ENCODE measurements around the gene GNG13.
"Not testable (repeated sequence)": the region's sequence is repeated elsewhere in the genome, so short reads cannot be mapped to it uniquely, and the experiment has no call there.

Gene GNG13

DNA sequence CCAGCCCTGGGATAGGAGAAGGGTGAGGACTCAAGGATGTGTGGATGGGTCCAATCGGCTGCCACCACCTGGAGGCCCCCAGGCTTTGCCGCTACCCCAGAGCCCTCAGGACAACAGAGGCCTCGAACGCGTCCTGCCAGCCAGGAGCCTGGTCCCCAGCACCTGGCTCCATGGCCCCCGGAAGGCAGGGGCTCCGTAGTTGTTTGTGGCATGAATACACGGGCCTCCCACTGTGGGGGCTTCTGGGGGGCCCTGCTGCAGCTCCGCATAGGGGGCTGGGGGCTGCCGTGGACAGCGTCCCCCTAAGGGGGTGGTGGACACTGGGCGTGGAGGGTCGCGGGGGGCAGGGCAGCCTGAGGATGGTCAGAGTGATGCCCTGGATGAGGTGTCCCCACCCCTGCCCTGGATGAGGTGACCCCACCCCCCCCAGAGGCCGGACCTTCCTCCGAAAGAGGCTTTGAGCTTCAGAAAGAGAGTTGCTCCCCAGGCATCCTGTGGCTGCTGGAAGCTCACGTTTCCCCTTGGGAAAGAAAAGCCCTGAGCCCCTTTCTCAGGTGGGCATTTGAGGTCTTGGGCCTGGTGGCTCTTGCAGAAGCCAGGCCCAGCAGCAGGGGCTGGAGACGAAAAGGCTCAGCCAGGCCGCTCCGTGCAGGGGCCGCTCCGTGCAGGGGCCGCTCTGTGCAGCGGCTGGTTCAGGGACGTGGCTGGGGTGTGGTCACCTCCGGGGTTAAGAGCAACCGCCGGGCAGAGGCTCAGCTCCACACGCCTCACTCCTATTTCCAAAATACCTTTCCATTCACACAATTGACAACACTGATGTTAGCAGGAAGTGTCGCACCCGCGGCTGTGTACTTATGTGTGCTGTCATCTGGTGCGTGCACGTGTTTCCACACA is 40.3 kb upstream of the GNG13 start:
- no peaks in the 10 kb centered on the region for H3K36me3 ChIP-seq (ENCODE audit: insufficient read depth, low read depth, low read length)
- H3K4me1 ChIP-seq (ENCODE audit: insufficient read depth, low read length): no peaks in the 10 kb centered on the region
- H3K27me3 ChIP-seq (ENCODE audit: insufficient read depth, low read length): no peaks in the 10 kb centered on the region
- H3K4me3 ChIP-seq (ENCODE audit: low read length): no peak overlapping the region
- no peak overlapping the region for H3K27ac ChIP-seq (ENCODE audit: low read length)
- no peak overlapping the region for H3K9ac ChIP-seq (ENCODE audit: low read depth, low read length)
- peaks cover 12% of the 10 kb centered on the region for H3K9me3 ChIP-seq (ENCODE audit: insufficient read depth, low read depth, low read length)

- Histone ChIP-seq H3K9ac (ENCODE audit: low read depth, low read length) (no peak overlapping the region), H3K9me3 (ENCODE audit: insufficient read depth, low read depth, low read length) (peaks cover 16% of the 10 kb centered on the region), H3K4me1 (ENCODE audit: insufficient read depth, low read length) (no peaks in the 10 kb centered on the region), H3K27ac (ENCODE audit: low read length) (no peak overlapping the region), H3K4me3 (ENCODE audit: low read length) (no peak overlapping the region), H3K27me3 (ENCODE audit: insufficient read depth, low read length) (no peaks in the 10 kb centered on the region), H3K36me3 (ENCODE audit: insufficient read depth, low read depth, low read length) (no peaks in the 10 kb centered on the region)
Observed at GRCh38 chr16:839643-840408, 39.3 kb upstream of the GNG13 start.

DNA sequence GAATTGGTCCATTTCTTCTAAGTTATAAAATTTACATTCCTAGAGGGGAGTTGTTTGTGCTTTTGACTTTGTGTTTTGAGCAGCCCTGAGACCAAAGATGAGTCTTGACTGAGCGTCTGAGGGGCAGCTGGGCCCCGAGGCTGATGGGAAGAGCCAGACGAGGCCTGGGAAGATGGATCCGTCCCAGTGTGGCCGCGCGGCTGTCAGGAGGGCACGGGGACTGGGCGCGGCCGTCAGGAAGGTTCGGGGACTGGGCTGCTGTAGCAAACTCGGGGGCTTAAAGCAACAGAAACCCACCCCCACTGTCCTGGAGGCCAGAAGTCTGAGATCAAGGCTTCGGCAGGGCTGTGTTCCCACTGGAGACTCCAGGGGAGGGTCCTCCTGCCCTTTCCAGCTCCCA is 38.2 kb upstream of the GNG13 start:
- Histone ChIP-seq H3K4me1 (ENCODE audit: insufficient read depth, low read length) (no peaks in the 10 kb centered on the region), H3K36me3 (ENCODE audit: insufficient read depth, low read depth, low read length) (no peaks in the 10 kb centered on the region), H3K9ac (ENCODE audit: low read depth, low read length) (no peak overlapping the region), H3K9me3 (ENCODE audit: insufficient read depth, low read depth, low read length) (peaks cover 16% of the 10 kb centered on the region), H3K27ac (ENCODE audit: low read length) (no peak overlapping the region), H3K4me3 (ENCODE audit: low read length) (no peak overlapping the region), H3K27me3 (ENCODE audit: insufficient read depth, low read length) (no peaks in the 10 kb centered on the region)

- H3K4me3 ChIP-seq (ENCODE audit: low read length); H3K9ac ChIP-seq (ENCODE audit: low read depth, low read length); H3K36me3 ChIP-seq (ENCODE audit: insufficient read depth, low read depth, low read length); H3K4me1 ChIP-seq (ENCODE audit: insufficient read depth, low read length); H3K27ac ChIP-seq (ENCODE audit: low read length); H3K27me3 ChIP-seq (ENCODE audit: insufficient read depth, low read length): not testable (repeated sequence)
- peaks cover 16% of the 10 kb centered on the region for H3K9me3 ChIP-seq (ENCODE audit: insufficient read depth, low read depth, low read length)
Observed at GRCh38 chr16:836822-837221, 36.3 kb upstream of the GNG13 start.

DNA sequence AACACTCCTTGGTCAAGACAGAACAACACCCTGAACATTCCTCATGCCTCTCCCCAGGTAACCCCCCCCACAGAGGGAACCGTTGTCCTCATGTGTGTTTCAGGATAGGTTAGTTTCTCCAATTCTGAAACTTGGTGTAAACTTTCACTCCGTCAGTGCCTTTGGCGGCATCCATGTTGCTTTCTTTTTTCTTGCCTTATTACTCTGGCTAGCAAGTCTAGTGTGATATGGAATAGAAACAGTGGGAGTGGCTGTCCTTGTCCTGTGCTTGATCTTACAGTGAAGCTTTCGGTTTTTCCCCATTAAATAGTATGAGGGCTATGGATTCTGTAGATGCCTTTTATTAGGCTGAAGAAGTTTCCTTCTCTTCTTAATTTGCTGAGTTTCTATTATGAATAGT is 35.7 kb upstream of the GNG13 start:
- Histone ChIP-seq H3K4me3 (ENCODE audit: low read length) (no peak overlapping the region), H3K9me3 (ENCODE audit: insufficient read depth, low read depth, low read length) (peaks cover 16% of the 10 kb centered on the region), H3K27me3 (ENCODE audit: insufficient read depth, low read length) (no peaks in the 10 kb centered on the region), H3K36me3 (ENCODE audit: insufficient read depth, low read depth, low read length) (no peaks in the 10 kb centered on the region), H3K27ac (ENCODE audit: low read length) (no peak overlapping the region), H3K4me1 (ENCODE audit: insufficient read depth, low read length) (no peaks in the 10 kb centered on the region), H3K9ac (ENCODE audit: low read depth, low read length) (no peak overlapping the region)

DNA sequence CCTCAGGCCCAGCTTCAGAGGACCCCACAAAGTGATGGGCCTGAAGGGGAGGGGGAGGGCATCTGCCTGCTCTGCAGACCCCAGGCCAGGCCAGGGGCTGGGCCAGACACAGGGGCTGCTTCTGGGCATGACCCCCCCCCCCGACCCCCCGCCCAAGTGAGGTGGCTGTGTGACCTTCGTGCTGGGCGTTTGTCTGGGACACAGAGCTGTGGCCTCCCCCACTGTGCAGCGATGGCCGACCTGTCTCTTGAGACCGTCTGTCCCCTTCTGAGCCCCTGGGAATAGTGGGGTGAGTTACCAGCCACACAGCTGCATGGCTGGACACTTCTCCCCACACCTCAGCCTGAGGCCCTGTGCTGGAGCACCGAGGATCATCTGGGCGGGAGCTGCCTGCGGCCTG is 34.8 kb upstream of the GNG13 start:
- no peak overlapping the region for H3K27ac ChIP-seq (ENCODE audit: low read length)
- no peak overlapping the region for H3K9ac ChIP-seq (ENCODE audit: low read depth, low read length)
- no peaks in the 10 kb centered on the region for H3K27me3 ChIP-seq (ENCODE audit: insufficient read depth, low read length)
- no peak overlapping the region for H3K4me3 ChIP-seq (ENCODE audit: low read length)
- H3K36me3 ChIP-seq (ENCODE audit: insufficient read depth, low read depth, low read length): no peaks in the 10 kb centered on the region
- H3K9me3 ChIP-seq (ENCODE audit: insufficient read depth, low read depth, low read length): peaks cover 16% of the 10 kb centered on the region
- H3K4me1 ChIP-seq (ENCODE audit: insufficient read depth, low read length): no peaks in the 10 kb centered on the region

DNA sequence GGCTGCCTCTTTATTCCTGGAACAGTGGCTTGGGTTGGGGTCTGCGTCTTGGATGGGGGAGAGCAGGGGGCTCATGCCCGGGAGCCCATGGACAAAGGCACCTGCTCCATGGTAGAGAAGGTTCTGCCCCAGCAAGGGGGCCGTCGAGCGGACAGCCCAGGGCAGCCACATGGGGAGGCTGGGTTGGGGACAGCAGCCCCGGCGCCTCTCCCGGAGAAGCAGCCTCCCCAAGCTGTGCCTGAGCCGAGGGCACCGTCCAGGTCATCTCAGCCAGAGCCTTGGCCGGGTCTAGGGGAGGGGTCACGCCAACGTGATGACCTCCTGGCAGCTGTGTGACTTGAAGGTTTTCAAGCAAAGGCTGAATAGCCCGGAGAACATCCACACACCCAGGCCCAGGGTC is 32.9 kb upstream of the GNG13 start:
- H3K27ac ChIP-seq (ENCODE audit: low read length): no peak overlapping the region
- no peaks in the 10 kb centered on the region for H3K27me3 ChIP-seq (ENCODE audit: insufficient read depth, low read length)
- no peaks in the 10 kb centered on the region for H3K4me1 ChIP-seq (ENCODE audit: insufficient read depth, low read length)
- H3K9ac ChIP-seq (ENCODE audit: low read depth, low read length): no peak overlapping the region
- peaks cover 16% of the 10 kb centered on the region for H3K9me3 ChIP-seq (ENCODE audit: insufficient read depth, low read depth, low read length)
- no peak overlapping the region for H3K4me3 ChIP-seq (ENCODE audit: low read length)
- no peaks in the 10 kb centered on the region for H3K36me3 ChIP-seq (ENCODE audit: insufficient read depth, low read depth, low read length)

DNA sequence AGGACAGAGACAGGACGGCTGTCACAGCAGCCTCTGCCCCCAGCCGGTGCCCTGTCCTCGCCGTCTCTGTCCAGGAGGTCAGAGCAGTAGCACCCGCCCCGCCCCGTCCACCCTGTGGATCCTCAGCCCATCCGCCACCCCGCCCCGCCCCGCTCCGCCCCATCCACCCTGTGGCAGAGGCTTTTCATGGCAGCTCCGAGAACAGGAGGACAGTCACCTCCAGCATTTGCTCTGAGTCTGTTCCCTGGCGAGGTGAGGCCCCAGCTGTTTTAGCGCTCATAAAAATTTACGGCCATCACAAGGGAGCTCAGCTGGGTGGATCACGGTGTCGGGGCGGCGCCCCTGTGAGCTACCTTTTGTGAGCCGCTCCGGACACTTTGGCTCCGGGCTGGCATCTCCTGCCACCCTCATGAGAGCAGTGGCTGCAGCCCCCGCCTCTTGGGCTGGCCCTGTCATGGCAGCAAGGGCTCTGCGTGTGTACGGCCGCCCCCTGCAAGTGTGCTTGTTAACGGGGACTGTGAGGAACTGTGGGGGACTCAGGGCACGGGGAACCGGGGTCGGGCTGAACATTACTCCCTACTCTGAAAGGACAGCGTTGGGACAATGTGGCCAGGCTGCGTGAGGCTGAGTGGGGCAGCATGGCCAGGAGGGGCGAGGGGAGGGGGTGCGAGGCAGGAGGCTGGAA is 32.3 kb upstream of the GNG13 start:
- H3K9ac ChIP-seq (ENCODE audit: low read depth, low read length): no peak overlapping the region
- peaks cover 16% of the 10 kb centered on the region for H3K9me3 ChIP-seq (ENCODE audit: insufficient read depth, low read depth, low read length)
- H3K4me3 ChIP-seq (ENCODE audit: low read length): no peak overlapping the region
- H3K27ac ChIP-seq (ENCODE audit: low read length): no peak overlapping the region
- H3K36me3 ChIP-seq (ENCODE audit: insufficient read depth, low read depth, low read length): no peaks in the 10 kb centered on the region
- H3K27me3 ChIP-seq (ENCODE audit: insufficient read depth, low read length): no peaks in the 10 kb centered on the region
- no peaks in the 10 kb centered on the region for H3K4me1 ChIP-seq (ENCODE audit: insufficient read depth, low read length)

GRCh38 chr16:831571-832413 is 31.3 kb upstream of the GNG13 start:
- Histone ChIP-seq H3K9ac (ENCODE audit: low read depth, low read length) (no peak overlapping the region), H3K4me3 (ENCODE audit: low read length) (no peak overlapping the region), H3K4me1 (ENCODE audit: insufficient read depth, low read length) (no peaks in the 10 kb centered on the region), H3K27me3 (ENCODE audit: insufficient read depth, low read length) (no peaks in the 10 kb centered on the region), H3K9me3 (ENCODE audit: insufficient read depth, low read depth, low read length) (peaks cover 13% of the 10 kb centered on the region), H3K36me3 (ENCODE audit: insufficient read depth, low read depth, low read length) (no peaks in the 10 kb centered on the region), H3K27ac (ENCODE audit: low read length) (no peak overlapping the region)

- H3K4me3 ChIP-seq (ENCODE audit: low read length): no peak overlapping the region
Observed at GRCh38 chr16:830871-831570, 30.5 kb upstream of the GNG13 start.

More at GRCh38 chr16:830871-831570, 30.5 kb upstream of the GNG13 start:
- no peaks in the 10 kb centered on the region for H3K4me1 ChIP-seq (ENCODE audit: insufficient read depth, low read length)
- H3K36me3 ChIP-seq (ENCODE audit: insufficient read depth, low read depth, low read length): no peaks in the 10 kb centered on the region
- peaks cover 7% of the 10 kb centered on the region for H3K9me3 ChIP-seq (ENCODE audit: insufficient read depth, low read depth, low read length)
- H3K9ac ChIP-seq (ENCODE audit: low read depth, low read length): no peak overlapping the region
- no peak overlapping the region for H3K27ac ChIP-seq (ENCODE audit: low read length)
- H3K27me3 ChIP-seq (ENCODE audit: insufficient read depth, low read length): no peaks in the 10 kb centered on the region
